Neural cell (in vitro differentiated cells): Measurements from ENCODE around the gene RASD2. TPM values are rescaled to one million over a fixed set of nuclear protein-coding genes. Genes with fewer than 3 reads are reported as not detected.

Experiments
- H2AFZ ChIP-seq: fragments of 200-600, 300-800 bp; sonication (generic), shearing (Covaris generic); 2 replicates; pipeline ENCODE4 v1.6.0; 2014; ENCODE audit warnings: low read depth, mild to moderate bottlenecking, antibody characterized with exemption, low read length, moderate library complexity
- H3F3A ChIP-seq: fragments of 200-600 bp; shearing (Covaris generic); 2 replicates; pipeline ENCODE4 v1.6.1; 2016; ENCODE audit warnings: mild to moderate bottlenecking, moderate library complexity, mixed read lengths, antibody characterized with exemption, low read length; ENCODE audit not compliant: insufficient read depth, poor library complexity, severe bottlenecking
- H3K27ac ChIP-seq: fragments of 200-600, 300-800 bp; sonication (generic), shearing (Covaris generic); 2 replicates; pipeline ENCODE4 v1.5.1; 2014; ENCODE audit warnings: mild to moderate bottlenecking, low read length, moderate library complexity
- H3K27me3 ChIP-seq: fragments of 300-800, 200-600 bp; sonication (generic), shearing (Covaris generic); 2 replicates; pipeline ENCODE4 v1.6.0; 2014; ENCODE audit warnings: mild to moderate bottlenecking, low read depth, low read length, moderate library complexity; ENCODE audit not compliant: insufficient read depth
- H3K36me3 ChIP-seq: fragments of 300-800, 200-600 bp; sonication (generic), shearing (Covaris generic); 2 replicates; pipeline ENCODE4 v1.5.1; 2014; ENCODE audit warnings: mild to moderate bottlenecking, antibody characterized with exemption, low read length, moderate library complexity; ENCODE audit not compliant: insufficient read depth
- H3K4me2 ChIP-seq: fragments of 300-800, 200-600 bp; sonication (generic), shearing (Covaris generic); 2 replicates; pipeline ENCODE4 v1.6.0; 2014; ENCODE audit warnings: mild to moderate bottlenecking, low read length
- H3K4me3 ChIP-seq: fragments of 300-800, 200-600 bp; sonication (generic), shearing (Covaris generic); 2 replicates; pipeline ENCODE4 v1.5.1; 2014; ENCODE audit warnings: mild to moderate bottlenecking, low read length, moderate library complexity
- H3K79me2 ChIP-seq: fragments of 200-600 bp; shearing (Covaris generic); replicated peaks from 2 replicates; pipeline ENCODE4 v1.6.0; 2014; ENCODE audit warnings: mild to moderate bottlenecking, low read length, moderate library complexity; ENCODE audit not compliant: insufficient read depth
- H3K9ac ChIP-seq: fragments of 300-800, 200-600 bp; sonication (generic), shearing (Covaris generic); 2 replicates; pipeline ENCODE4 v1.6.1; 2016; ENCODE audit warnings: mild to moderate bottlenecking, low read length, mixed read lengths
- H3K9me2 ChIP-seq: fragments of 200-600 bp; shearing (Covaris generic); 2 replicates; pipeline ENCODE4 v1.6.1; 2016; ENCODE audit warnings: mild to moderate bottlenecking, low read length, mixed read lengths; ENCODE audit not compliant: insufficient read depth
- H3K9me3 ChIP-seq: fragments of 200-600, 300-800 bp; sonication (generic), shearing (Covaris generic); 2 replicates; pipeline ENCODE4 v1.6.1; 2016; ENCODE audit warnings: mild to moderate bottlenecking, mixed run types, low read length, moderate library complexity, mixed read lengths
- H4K20me1 ChIP-seq: fragments of 200-600 bp; shearing (Covaris generic); 2 replicates; pipeline ENCODE4 v1.6.1; 2016; ENCODE audit warnings: mild to moderate bottlenecking, mixed run types; ENCODE audit not compliant: insufficient read depth
- EP300 ChIP-seq: fragments of 450-650 bp; conservative IDR thresholded peaks from 2 replicates; pipeline ENCODE4 v1.6.1; 2014; ENCODE audit warnings: antibody characterized with exemption, mild to moderate bottlenecking, moderate library complexity; ENCODE audit not compliant: poor library complexity, severe bottlenecking
- EZH2 ChIP-seq: fragments of 200-600, 300-800 bp; shearing (Covaris generic), sonication (generic); IDR thresholded peaks from 2 replicates; pipeline ENCODE4 v1.6.1; 2014; ENCODE audit warnings: antibody characterized with exemption, low read length, borderline replicate concordance, mild to moderate bottlenecking; ENCODE audit not compliant: insufficient read depth, poor library complexity, severe bottlenecking
- MXI1 ChIP-seq: fragments of 450-650 bp; conservative IDR thresholded peaks from 2 replicates; pipeline ENCODE4 v1.6.1; 2014; ENCODE audit warnings: antibody characterized with exemption, mild to moderate bottlenecking; ENCODE audit not compliant: poor library complexity, severe bottlenecking
- POLR2AphosphoS5 ChIP-seq: IDR thresholded peaks from 2 replicates; pipeline ENCODE4 v1.6.1; 2012
- RAD21 ChIP-seq: fragments of 450-650 bp; conservative IDR thresholded peaks from 2 replicates; pipeline ENCODE4 v1.6.1; 2014; ENCODE audit warnings: antibody characterized with exemption, mild to moderate bottlenecking, moderate library complexity
- REST ChIP-seq: IDR thresholded peaks from 2 replicates; pipeline ENCODE4 v1.6.1; 2012; ENCODE audit warnings: borderline replicate concordance
- SMC3 ChIP-seq: fragments of 450-650 bp; conservative IDR thresholded peaks from 2 replicates; pipeline ENCODE4 v1.6.1; 2014; ENCODE audit warnings: antibody characterized with exemption, mild to moderate bottlenecking, moderate library complexity; ENCODE audit not compliant: poor library complexity
- TAF1 ChIP-seq: IDR thresholded peaks from 2 replicates; pipeline ENCODE4 v1.6.1; 2012; ENCODE audit warnings: low read depth
- polyA plus RNA-seq: library from polyadenylated mRNA; depleted of rRNA; stranded (reverse); fragments of >200 nt; gene quantifications from 2 replicates; pipeline ENCODE4 v1.2.3, GENCODE V29; 2014
- TF ChIP-seq, protein P1 (sequence below): fragments of 450-650 bp; IDR thresholded peaks from 2 replicates; pipeline ENCODE4 v1.5.1; 2014; ENCODE audit warnings: antibody characterized with exemption, mild to moderate bottlenecking, moderate library complexity; ENCODE audit not compliant: poor library complexity, severe bottlenecking

Gene RASD2
- polyA plus RNA-seq, 1 donor from 2014 or later, result 0.14 TPM

DNA sequence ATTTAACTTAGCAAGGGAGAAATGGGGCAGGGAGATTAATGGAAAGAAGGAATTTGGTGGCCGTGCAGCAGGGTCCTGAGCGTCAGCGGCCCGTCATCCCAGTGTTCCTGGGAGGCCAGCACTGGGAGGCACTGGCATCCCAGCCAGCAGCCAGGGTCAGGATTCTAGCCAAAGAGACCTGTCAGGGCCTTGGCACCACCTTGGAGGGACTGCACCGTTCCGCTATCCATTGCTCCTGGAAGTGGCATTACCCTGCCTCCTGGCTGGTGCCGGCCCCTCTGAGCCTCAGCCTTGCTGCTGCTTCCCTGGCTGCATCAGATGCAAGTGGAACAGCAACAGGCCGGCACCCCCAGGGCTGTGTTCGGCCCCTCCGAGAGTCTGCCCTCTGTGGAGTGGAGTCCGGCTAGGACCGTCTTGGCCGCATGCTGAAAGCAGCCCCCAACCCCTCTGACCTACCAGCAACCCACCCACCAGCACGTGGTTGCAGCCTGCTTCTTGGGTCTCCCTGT is 30.1 kb downstream of the RASD2 start:
- H3K4me2 ChIP-seq, result no peak overlapping the region
- H3K79me2 ChIP-seq, result no peaks in the 10 kb centered on the region
- H3K27me3 ChIP-seq, result no peaks in the 10 kb centered on the region
- no peak overlapping the region for H3K4me3 ChIP-seq
- no peak overlapping the region for H2AFZ ChIP-seq
- no peaks in the 10 kb centered on the region for H4K20me1 ChIP-seq
- no peak overlapping the region for H3K9ac ChIP-seq
- H3F3A ChIP-seq, result no peaks in the 10 kb centered on the region
- no peaks in the 10 kb centered on the region for H3K9me2 ChIP-seq
- no peak for TF ChIP-seq RAD21
- TF ChIP-seq MXI1, result no peak
- TF ChIP-seq TAF1, result no peak
- TF ChIP-seq POLR2AphosphoS5, result no peak
- TF ChIP-seq EP300, result no peak
- TF ChIP-seq SMC3, result no peak
- TF ChIP-seq, protein P1, sequence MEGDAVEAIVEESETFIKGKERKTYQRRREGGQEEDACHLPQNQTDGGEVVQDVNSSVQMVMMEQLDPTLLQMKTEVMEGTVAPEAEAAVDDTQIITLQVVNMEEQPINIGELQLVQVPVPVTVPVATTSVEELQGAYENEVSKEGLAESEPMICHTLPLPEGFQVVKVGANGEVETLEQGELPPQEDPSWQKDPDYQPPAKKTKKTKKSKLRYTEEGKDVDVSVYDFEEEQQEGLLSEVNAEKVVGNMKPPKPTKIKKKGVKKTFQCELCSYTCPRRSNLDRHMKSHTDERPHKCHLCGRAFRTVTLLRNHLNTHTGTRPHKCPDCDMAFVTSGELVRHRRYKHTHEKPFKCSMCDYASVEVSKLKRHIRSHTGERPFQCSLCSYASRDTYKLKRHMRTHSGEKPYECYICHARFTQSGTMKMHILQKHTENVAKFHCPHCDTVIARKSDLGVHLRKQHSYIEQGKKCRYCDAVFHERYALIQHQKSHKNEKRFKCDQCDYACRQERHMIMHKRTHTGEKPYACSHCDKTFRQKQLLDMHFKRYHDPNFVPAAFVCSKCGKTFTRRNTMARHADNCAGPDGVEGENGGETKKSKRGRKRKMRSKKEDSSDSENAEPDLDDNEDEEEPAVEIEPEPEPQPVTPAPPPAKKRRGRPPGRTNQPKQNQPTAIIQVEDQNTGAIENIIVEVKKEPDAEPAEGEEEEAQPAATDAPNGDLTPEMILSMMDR, result no peak
- no peak for TF ChIP-seq EZH2
- no peak for TF ChIP-seq REST
- H3K36me3 ChIP-seq, result no peaks in the 10 kb centered on the region
- no peaks in the 10 kb centered on the region for H3K9me3 ChIP-seq
- no peak overlapping the region for H3K27ac ChIP-seq

DNA sequence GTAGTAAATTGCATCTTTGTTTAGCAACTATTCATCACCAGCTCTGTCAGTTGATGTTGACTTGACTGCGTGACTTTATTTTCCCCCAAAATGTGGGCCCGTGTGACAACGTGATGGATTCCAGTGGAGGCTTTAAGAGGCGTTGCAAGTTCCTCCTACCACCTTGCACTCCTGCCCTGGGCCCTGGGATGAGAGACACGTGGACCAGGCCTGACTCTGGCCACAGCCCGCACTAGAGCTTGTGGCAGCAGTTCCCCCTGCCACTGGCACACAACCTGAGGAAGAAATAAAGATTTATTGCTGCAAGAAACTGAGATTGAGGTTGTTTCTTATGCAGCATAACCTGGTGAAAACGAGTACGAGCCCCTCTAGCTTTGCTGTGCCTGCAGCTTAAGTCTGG is 31.9 kb downstream of the RASD2 start:
- Histone ChIP-seq H3K9me3 (no peaks in the 10 kb centered on the region), H2AFZ (no peak overlapping the region), H4K20me1 (no peaks in the 10 kb centered on the region), H3K27me3 (no peaks in the 10 kb centered on the region), H3K27ac (no peak overlapping the region), H3K4me2 (no peak overlapping the region), H3F3A (no peaks in the 10 kb centered on the region), H3K36me3 (no peaks in the 10 kb centered on the region), H3K4me3 (no peak overlapping the region), H3K9ac (no peak overlapping the region), H3K9me2 (no peaks in the 10 kb centered on the region), H3K79me2 (no peaks in the 10 kb centered on the region)
- TF ChIP-seq TAF1, result no peak
- TF ChIP-seq MXI1, result no peak
- TF ChIP-seq REST, result no peak
- TF ChIP-seq RAD21, result no peak
- TF ChIP-seq, protein P1, result no peak
- no peak for TF ChIP-seq EZH2
- no peak for TF ChIP-seq EP300
- no peak for TF ChIP-seq POLR2AphosphoS5
- TF ChIP-seq SMC3, result no peak
